Measurements from ENCODE around the gene URB2.
"Not testable (repeated sequence)": the region's sequence is repeated elsewhere in the genome, so short reads cannot be mapped to it uniquely, and the experiment has no call there.

URB2 gene

GRCh38 chr1:229694053-229694693 is 68.1 kb downstream of the URB2 start:
- DNase-seq, result no peak

GRCh38 chr1:229696385-229696784 is 70.3 kb downstream of the URB2 start:
- DNase-seq, result no peak

- no peak for DNase-seq
Observed at GRCh38 chr1:229699613-229700267, 73.7 kb downstream of the URB2 start.

GRCh38 chr1:229704157-229704556 is 78.1 kb downstream of the URB2 start:
- no peak for DNase-seq

GRCh38 chr1:229705152-229705551 is 79.1 kb downstream of the URB2 start:
- DNase-seq, result not testable (repeated sequence)

- DNase-seq, result not testable (repeated sequence)
Observed at GRCh38 chr1:229707127-229707526, 81.1 kb downstream of the URB2 start.

GRCh38 chr1:229709500-229710013 is 83.5 kb downstream of the URB2 start:
- DNase-seq, result no peak
